HEK293 (cell line): ENCODE results near the gene OR4K14.

Experiments used
- CTCF ChIA-PET: fragments of 350-600 bp; formaldehyde crosslinking; extraction: SDS; loops from one replicate; lab custom pipeline; 2021; ENCODE audit warnings: antibody characterized with exemption; lab: Yijun Ruan, JAX
- POLR2A ChIA-PET: fragments of 300-600 bp; formaldehyde crosslinking; extraction: SDS; loops from one replicate; lab custom pipeline; 2020; ENCODE audit warnings: antibody characterized with exemption, inconsistent platforms; lab: Yijun Ruan, JAX
- H3K27ac ChIP-seq: fragments of 200-500 bp; sonication (Bioruptor generic); 2 replicates; pipeline ENCODE4 v1.5.1; 2014; ENCODE audit warnings: low read depth, low read length, control low read depth, inconsistent platforms; ENCODE audit errors: extremely low read depth
- H3K36me3 ChIP-seq, 2 experiments: fragments of 200-500 bp in 1 of 2; sonication (Bioruptor generic) in 1 of 2; 1 replicate in 1 of 2; 2 replicates in 1 of 2; pipeline ENCODE4 v1.5.1; 2014 to 2017; ENCODE audit warnings: inconsistent platforms in 2 of 2, low read length in 2 of 2; ENCODE audit not compliant: control insufficient read depth in 2 of 2, insufficient read depth in 1 of 2
- H3K4me1 ChIP-seq: fragments of 200-500 bp; sonication (Bioruptor generic); 2 replicates; pipeline ENCODE4 v1.5.1; 2014; ENCODE audit warnings: mild to moderate bottlenecking, low read length, inconsistent platforms; ENCODE audit not compliant: control insufficient read depth, insufficient read depth
- H3K4me3 ChIP-seq: 2 replicates; pipeline ENCODE4 v1.5.1; 2011; ENCODE audit warnings: low read depth, mild to moderate bottlenecking, control low read depth, low read length, moderate library complexity
- H3K9me3 ChIP-seq: fragments of 200-500 bp; sonication (Bioruptor generic); 2 replicates; pipeline ENCODE4 v1.5.1; 2014; ENCODE audit warnings: low read depth, low read length, inconsistent platforms; ENCODE audit not compliant: control insufficient read depth, insufficient read depth
- GLIS2 ChIP-seq: fragments of 450-650 bp; formaldehyde crosslinking; IDR thresholded peaks from 2 replicates; pipeline ENCODE4 v1.5.1; 2016; ENCODE audit warnings: missing biosample characterization, missing genetic modification characterization
- SETDB1 ChIP-seq: IDR thresholded peaks from one replicate; pipeline ENCODE4 v1.6.1; 2017; ENCODE audit warnings: mild to moderate bottlenecking, low read length, moderate library complexity, mixed read lengths; ENCODE audit not compliant: insufficient read length
- SP2 ChIP-seq: fragments of 450-650 bp; formaldehyde crosslinking; IDR thresholded peaks from 2 replicates; pipeline ENCODE4 v1.5.1; 2016; ENCODE audit warnings: missing biosample characterization, missing genetic modification characterization
- SP7 ChIP-seq: fragments of 450-650 bp; formaldehyde crosslinking; IDR thresholded peaks from 2 replicates; pipeline ENCODE4 v1.5.1; 2016; ENCODE audit warnings: missing biosample characterization, missing genetic modification characterization
- ZBTB48 ChIP-seq: fragments of 450-650 bp; formaldehyde crosslinking; IDR thresholded peaks from 2 replicates; pipeline ENCODE4 v1.5.1; 2016; ENCODE audit warnings: missing biosample characterization, missing genetic modification characterization
- ZBTB8A ChIP-seq: fragments of 450-650 bp; formaldehyde crosslinking; IDR thresholded peaks from 2 replicates; pipeline ENCODE4 v1.5.1; 2016; ENCODE audit warnings: missing biosample characterization, missing genetic modification characterization
- ZFHX2 ChIP-seq: fragments of 450-650 bp; formaldehyde crosslinking; conservative IDR thresholded peaks from 2 replicates; pipeline ENCODE4 v1.5.1; 2016; ENCODE audit warnings: missing biosample characterization, missing genetic modification characterization
- ZNF146 ChIP-seq: fragments of 450-650 bp; formaldehyde crosslinking; IDR thresholded peaks from 2 replicates; pipeline ENCODE4 v1.5.1; 2016; ENCODE audit warnings: missing biosample characterization, missing genetic modification characterization
- ZNF155 ChIP-seq: fragments of 450-650 bp; formaldehyde crosslinking; IDR thresholded peaks from 2 replicates; pipeline ENCODE4 v1.5.1; 2016; ENCODE audit warnings: missing biosample characterization, missing genetic modification characterization
- ZNF157 ChIP-seq: fragments of 450-650 bp; formaldehyde crosslinking; IDR thresholded peaks from 2 replicates; pipeline ENCODE4 v1.5.1; 2016; ENCODE audit warnings: missing biosample characterization, missing genetic modification characterization
- ZNF19 ChIP-seq: fragments of 450-650 bp; formaldehyde crosslinking; IDR thresholded peaks from 2 replicates; pipeline ENCODE4; 2016; ENCODE audit warnings: missing biosample characterization, missing genetic modification characterization, low read depth
- ZNF266 ChIP-seq: fragments of 450-650 bp; formaldehyde crosslinking; IDR thresholded peaks from 2 replicates; pipeline ENCODE4 v1.5.1; 2016; ENCODE audit warnings: missing biosample characterization, missing genetic modification characterization, low read depth
- ZNF366 ChIP-seq: fragments of 450-650 bp; formaldehyde crosslinking; conservative IDR thresholded peaks from 2 replicates; pipeline ENCODE4 v1.5.1; 2016; ENCODE audit warnings: missing biosample characterization, missing genetic modification characterization
- ZNF37A ChIP-seq: fragments of 450-650 bp; IDR thresholded peaks from 2 replicates; pipeline ENCODE4 v1.5.1; 2018; ENCODE audit warnings: missing biosample characterization, missing genetic modification characterization
- ZNF433 ChIP-seq: fragments of 450-650 bp; formaldehyde crosslinking; IDR thresholded peaks from 2 replicates; pipeline ENCODE4 v1.5.1; 2016; ENCODE audit warnings: missing biosample characterization, missing genetic modification characterization, low read depth
- ZNF501 ChIP-seq: fragments of 450-650 bp; formaldehyde crosslinking; IDR thresholded peaks from 2 replicates; pipeline ENCODE4 v1.5.1; 2016; ENCODE audit warnings: missing biosample characterization, missing genetic modification characterization
- ZNF514 ChIP-seq: fragments of 450-650 bp; formaldehyde crosslinking; IDR thresholded peaks from 2 replicates; pipeline ENCODE4 v1.5.1; 2016; ENCODE audit warnings: missing biosample characterization, missing genetic modification characterization
- ZNF600 ChIP-seq: fragments of 450-650 bp; formaldehyde crosslinking; IDR thresholded peaks from 2 replicates; pipeline ENCODE4 v1.5.1; 2016; ENCODE audit warnings: missing biosample characterization, missing genetic modification characterization
- ZNF660 ChIP-seq: fragments of 450-650 bp; IDR thresholded peaks from 2 replicates; pipeline ENCODE4 v1.5.1; 2018; ENCODE audit warnings: missing biosample characterization, mild to moderate bottlenecking, missing genetic modification characterization
- ZNF76 ChIP-seq: fragments of 450-650 bp; formaldehyde crosslinking; IDR thresholded peaks from 2 replicates; pipeline ENCODE4; 2016; ENCODE audit warnings: low read depth, missing biosample characterization, missing genetic modification characterization, borderline replicate concordance
- TF ChIP-seq, protein P1 (sequence below): fragments of 450-650 bp; formaldehyde crosslinking; IDR thresholded peaks from 2 replicates; pipeline ENCODE4 v1.5.1; 2016; ENCODE audit warnings: missing biosample characterization, missing genetic modification characterization
- TF ChIP-seq, protein P2 (sequence below): fragments of 450-650 bp; formaldehyde crosslinking; IDR thresholded peaks from 2 replicates; pipeline ENCODE4 v1.5.1; 2016; ENCODE audit warnings: missing biosample characterization, missing genetic modification characterization
- TF ChIP-seq, protein P3 (sequence below): fragments of 450-650 bp; formaldehyde crosslinking; IDR thresholded peaks from 2 replicates; pipeline ENCODE4 v1.5.1; 2017; ENCODE audit warnings: missing biosample characterization, missing genetic modification characterization

Gene OR4K14

DNA sequence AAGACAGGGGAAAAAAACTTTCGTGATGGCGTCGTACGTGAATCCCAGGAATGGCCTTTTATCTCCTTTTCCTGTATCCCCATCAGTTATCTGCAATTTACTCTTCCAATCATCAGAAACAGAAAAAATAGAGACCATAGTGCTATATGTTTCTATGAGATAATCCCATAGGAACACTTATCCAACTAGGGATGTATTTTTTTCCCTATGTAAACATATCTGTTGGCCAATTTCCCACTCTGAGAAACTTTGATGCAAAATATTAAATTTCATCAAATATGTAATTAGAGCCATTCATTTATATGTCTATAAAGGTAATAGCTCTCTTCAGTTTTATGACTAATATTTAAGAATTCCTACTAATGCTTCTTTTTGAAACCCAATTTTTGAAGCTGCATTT is 16.8 kb upstream of the OR4K14 start, which contains the start of gene OR4K13:
OR4K13 (minus strand) TSS at position 101 of the 400 bp plus-strand sequence. CDS start 1,280 bp downstream, outside the sequence.
- no peaks in the 10 kb centered on the region for H3K9me3 ChIP-seq
- POLR2A ChIA-PET: no interaction called here
- H3K36me3 ChIP-seq: no peaks in the 10 kb centered on the region
- TF ChIP-seq ZNF266: no peak
- TF ChIP-seq ZNF501 (tag by site-specific recombination): no peak
- TF ChIP-seq ZNF37A (tag by site-specific recombination): no peak
- H3K4me3 ChIP-seq: no peak within 1 kb of the TSS
- CTCF ChIA-PET: no interaction called here
- no peaks in the 10 kb centered on the region for H3K4me1 ChIP-seq
- no peak within 1 kb of the TSS for H3K27ac ChIP-seq

DNA sequence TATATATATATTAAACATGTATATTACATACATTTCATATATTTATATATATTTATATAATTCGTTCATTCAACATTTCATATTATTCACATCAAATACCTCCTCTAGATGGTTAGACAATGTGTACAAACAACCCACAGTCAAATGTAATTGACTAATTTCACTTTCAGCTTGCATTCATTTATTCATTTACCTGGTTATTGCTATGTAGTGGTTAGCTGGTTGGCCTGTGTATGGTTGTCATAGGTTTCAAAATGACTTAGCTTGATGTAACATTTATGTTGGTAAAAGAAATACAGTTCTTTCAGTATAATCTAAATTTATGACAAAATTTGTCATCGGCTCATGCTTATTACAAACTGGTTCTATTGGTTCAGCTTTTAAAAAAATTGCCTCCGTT is 16.3 kb upstream of the OR4K14 start:
- Histone ChIP-seq H3K9me3 (no peaks in the 10 kb centered on the region), H3K4me3 (no peak overlapping the region), H3K36me3 (no peaks in the 10 kb centered on the region), H3K4me1 (no peaks in the 10 kb centered on the region), H3K27ac (no peak overlapping the region)
- ChIA-PET POLR2A (no interaction called here), CTCF (no interaction called here)
- no peak for TF ChIP-seq ZBTB8A
- no peak for TF ChIP-seq GLIS2 (tag by site-specific recombination)
- TF ChIP-seq ZNF76 (tag by site-specific recombination): no peak
- TF ChIP-seq ZNF433 (tag by site-specific recombination): no peak
- no peak for TF ChIP-seq ZNF37A (tag by site-specific recombination)
- TF ChIP-seq, protein P1, sequence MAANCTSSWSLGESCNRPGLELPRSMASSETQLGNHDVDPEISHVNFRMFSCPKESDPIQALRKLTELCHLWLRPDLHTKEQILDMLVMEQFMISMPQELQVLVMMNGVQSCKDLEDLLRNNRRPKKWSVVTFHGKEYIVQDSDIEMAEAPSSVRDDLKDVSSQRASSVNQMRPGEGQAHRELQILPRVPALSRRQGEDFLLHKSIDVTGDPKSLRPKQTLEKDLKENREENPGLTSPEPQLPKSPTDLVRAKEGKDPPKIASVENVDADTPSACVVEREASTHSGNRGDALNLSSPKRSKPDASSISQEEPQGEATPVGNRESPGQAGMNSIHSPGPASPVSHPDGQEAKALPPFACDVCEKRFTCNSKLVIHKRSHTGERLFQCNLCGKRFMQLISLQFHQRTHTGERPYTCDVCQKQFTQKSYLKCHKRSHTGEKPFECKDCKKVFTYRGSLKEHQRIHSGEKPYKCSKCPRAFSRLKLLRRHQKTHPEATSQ (tag by site-specific recombination): no peak
- no peak for TF ChIP-seq ZNF155 (tag by site-specific recombination)

DNA sequence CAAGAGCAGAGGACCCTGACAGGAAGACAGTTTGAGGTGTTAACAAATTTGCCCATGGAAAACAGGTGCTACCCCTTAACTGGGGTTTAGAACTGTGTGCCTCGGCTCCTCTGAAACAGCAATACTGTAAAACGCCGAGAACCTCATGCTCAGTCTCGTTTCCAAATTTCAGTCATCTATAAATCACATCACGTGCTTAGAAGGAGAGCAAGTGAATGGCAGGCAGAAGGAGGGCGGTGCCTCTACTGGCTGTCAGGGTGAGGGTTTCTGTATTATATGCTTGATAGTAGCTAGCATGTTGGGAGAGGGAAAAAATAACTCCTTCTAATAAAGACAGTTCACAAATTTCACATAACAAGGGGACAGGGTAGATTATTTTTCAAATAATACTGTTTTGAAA is 12.0 kb upstream of the OR4K14 start:
- no peaks in the 10 kb centered on the region for H3K36me3 ChIP-seq
- TF ChIP-seq SP2 (tag by site-specific recombination): no peak
- TF ChIP-seq ZFHX2 (tag by site-specific recombination): no peak
- H3K4me3 ChIP-seq: no peak overlapping the region
- H3K27ac ChIP-seq: no peak overlapping the region
- H3K4me1 ChIP-seq: no peaks in the 10 kb centered on the region
- POLR2A ChIA-PET: no interaction called here
- no peaks in the 10 kb centered on the region for H3K9me3 ChIP-seq
- CTCF ChIA-PET: interaction anchor here (0.6 to 0.8 kb wide), 3 partner anchors 12 to 261 kb away, joined by 3 to 5 read pairs (median 3); no protein-coding TSS in a partner anchor

DNA sequence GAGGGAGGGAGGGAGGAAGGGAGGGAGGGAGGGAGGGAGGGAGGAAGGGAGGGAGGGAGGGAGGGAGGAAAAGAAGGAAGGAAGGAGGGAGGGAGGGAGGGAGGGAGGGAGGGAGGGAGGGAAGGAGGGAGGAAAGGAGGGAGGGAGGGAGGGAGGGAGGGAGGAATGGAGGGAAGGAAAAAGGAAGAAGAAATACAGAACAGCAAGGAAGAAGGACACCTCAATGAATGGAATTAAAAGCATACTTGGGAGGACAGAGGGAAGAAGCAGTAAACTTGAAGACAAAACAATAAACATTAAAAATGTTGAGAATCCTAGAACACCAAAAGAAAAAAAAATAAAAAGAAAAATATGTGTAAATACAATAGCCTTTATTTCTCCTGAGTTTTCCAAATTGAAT is 11.0 kb downstream of the OR4K14 start:
- Histone ChIP-seq H3K27ac (no peak overlapping the region), H3K36me3 (no peaks in the 10 kb centered on the region), H3K4me1 (no peaks in the 10 kb centered on the region), H3K4me3 (no peak overlapping the region), H3K9me3 (no peaks in the 10 kb centered on the region)
- POLR2A ChIA-PET: no interaction called here
- no peak for TF ChIP-seq ZNF514 (tag by site-specific recombination)
- TF ChIP-seq ZNF660 (tag by site-specific recombination): no peak
- no peak for TF ChIP-seq ZNF501 (tag by site-specific recombination)
- TF ChIP-seq ZNF19: no peak
- TF ChIP-seq ZNF146 (tag by site-specific recombination): no peak
- CTCF ChIA-PET: no interaction called here

DNA sequence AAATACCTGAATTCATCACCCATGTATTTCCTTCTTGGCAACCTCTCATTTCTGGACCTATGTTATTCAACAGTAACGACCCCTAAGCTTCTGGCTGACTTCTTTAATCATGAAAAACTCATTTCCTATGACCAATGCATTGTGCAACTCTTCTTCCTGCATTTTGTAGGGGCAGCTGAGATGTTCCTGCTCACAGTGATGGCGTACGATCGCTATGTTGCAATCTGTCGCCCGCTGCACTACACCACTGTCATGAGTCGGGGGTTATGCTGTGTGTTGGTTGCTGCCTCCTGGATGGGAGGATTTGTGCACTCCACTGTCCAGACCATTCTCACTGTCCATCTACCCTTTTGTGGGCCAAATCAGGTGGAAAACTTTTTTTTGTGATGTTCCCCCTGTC is 16.8 kb downstream of the OR4K14 start:
- no peaks in the 10 kb centered on the region for H3K9me3 ChIP-seq
- ChIA-PET POLR2A (no interaction called here), CTCF (interaction anchor here (0.7 kb wide), 1 partner anchor 155 kb away, joined by 3 read pairs; no protein-coding TSS in a partner anchor)
- no peaks in the 10 kb centered on the region for H3K36me3 ChIP-seq
- no peak overlapping the region for H3K27ac ChIP-seq
- H3K4me3 ChIP-seq: no peak overlapping the region
- H3K4me1 ChIP-seq: no peaks in the 10 kb centered on the region
- TF ChIP-seq ZNF266 (no peak), ZNF600 (tag by site-specific recombination) (no peak), SETDB1 (no peak), ZNF157 (no peak), ZNF366 (tag by site-specific recombination) (no peak), SP7 (no peak), GLIS2 (tag by site-specific recombination) (no peak), ZBTB48 (tag by site-specific recombination) (no peak), ZNF19 (no peak)
- TF ChIP-seq, protein P2, sequence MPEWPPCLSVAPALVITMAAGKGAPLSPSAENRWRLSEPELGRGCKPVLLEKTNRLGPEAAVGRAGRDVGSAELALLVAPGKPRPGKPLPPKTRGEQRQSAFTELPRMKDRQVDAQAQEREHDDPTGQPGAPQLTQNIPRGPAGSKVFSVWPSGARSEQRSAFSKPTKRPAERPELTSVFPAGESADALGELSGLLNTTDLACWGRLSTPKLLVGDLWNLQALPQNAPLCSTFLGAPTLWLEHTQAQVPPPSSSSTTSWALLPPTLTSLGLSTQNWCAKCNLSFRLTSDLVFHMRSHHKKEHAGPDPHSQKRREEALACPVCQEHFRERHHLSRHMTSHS (tag by site-specific recombination): no peak
- TF ChIP-seq, protein P3, sequence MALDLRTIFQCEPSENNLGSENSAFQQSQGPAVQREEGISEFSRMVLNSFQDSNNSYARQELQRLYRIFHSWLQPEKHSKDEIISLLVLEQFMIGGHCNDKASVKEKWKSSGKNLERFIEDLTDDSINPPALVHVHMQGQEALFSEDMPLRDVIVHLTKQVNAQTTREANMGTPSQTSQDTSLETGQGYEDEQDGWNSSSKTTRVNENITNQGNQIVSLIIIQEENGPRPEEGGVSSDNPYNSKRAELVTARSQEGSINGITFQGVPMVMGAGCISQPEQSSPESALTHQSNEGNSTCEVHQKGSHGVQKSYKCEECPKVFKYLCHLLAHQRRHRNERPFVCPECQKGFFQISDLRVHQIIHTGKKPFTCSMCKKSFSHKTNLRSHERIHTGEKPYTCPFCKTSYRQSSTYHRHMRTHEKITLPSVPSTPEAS: no peak
